ENCODE measurements around the gene LOC101059915.

- TF ChIP-seq POLR2A (IDR thresholded peaks at IDR 0.05; ENCODE audit: low read depth, low read length) (no peak), TAF1 (IDR thresholded peaks at IDR 0.05; ENCODE audit: borderline replicate concordance, low read depth, low read length) (no peak)
Measured at GRCh38 chrX:71667328-71668247, at the start of gene LOC101059915.
